Liver (tissue), 9 donors: ENCODE measurements around the gene PBOV1. TPM values are rescaled to one million over a fixed set of nuclear protein-coding genes. Genes with fewer than 3 reads are reported as not detected.

Source experiments
- DNase-seq: peaks from one replicate; pipeline ENCODE4 v3.0.0-alpha.2; 2017; ENCODE audit warnings: low spot score
- H3K27ac ChIP-seq, 2 donors: one replicate each; pipeline ENCODE4 v1.7.0; 2013; ENCODE audit warnings: inconsistent platforms in 2 of 2, low read length in 2 of 2, control low read depth in 1 of 2, low read depth in 1 of 2, mild to moderate bottlenecking in 1 of 2
- H3K27me3 ChIP-seq, 4 donors: one replicate each; pipeline versions ENCODE4 v1.6.1 to v1.7.0; 2013; ENCODE audit warnings: low read length in 3 of 4, inconsistent platforms in 1 of 4, mild to moderate bottlenecking in 1 of 4, moderate library complexity in 1 of 4; ENCODE audit not compliant: control insufficient read depth in 4 of 4, insufficient read depth in 4 of 4
- H3K36me3 ChIP-seq, 4 donors: one replicate each; pipeline versions ENCODE4 v1.6.1 to v1.7.0; 2013; ENCODE audit warnings: low read length in 3 of 4, mild to moderate bottlenecking in 3 of 4, low read depth in 1 of 4, moderate library complexity in 1 of 4; ENCODE audit not compliant: control insufficient read depth in 4 of 4, insufficient read depth in 3 of 4
- H3K4me1 ChIP-seq, 4 donors: one replicate each; pipeline versions ENCODE4 v1.6.1 to v1.7.0; 2013; ENCODE audit warnings: low read length in 3 of 4, mild to moderate bottlenecking in 3 of 4, moderate library complexity in 1 of 4; ENCODE audit not compliant: control insufficient read depth in 4 of 4, insufficient read depth in 4 of 4
- H3K4me3 ChIP-seq, 3 donors: one replicate each; pipeline versions ENCODE4 v1.6.1 to v1.7.0; 2013; ENCODE audit warnings: low read length in 3 of 3, control low read depth in 1 of 3, low read depth in 1 of 3, mild to moderate bottlenecking in 1 of 3
- H3K9ac ChIP-seq, 2 donors: one replicate each; pipeline ENCODE4 v1.7.0; 2013; ENCODE audit warnings: low read length in 2 of 2, mild to moderate bottlenecking in 2 of 2, moderate library complexity in 2 of 2, control low read depth in 1 of 2, low read depth in 1 of 2
- H3K9me3 ChIP-seq, 4 donors: one replicate each; pipeline versions ENCODE4 v1.6.1 to v1.7.0; 2013; ENCODE audit warnings: low read length in 3 of 4; ENCODE audit not compliant: control insufficient read depth in 4 of 4
- EGR1 ChIP-seq, 2 donors: IDR thresholded peaks; 2 replicates each; pipeline ENCODE4 v1.6.1; 2016 to 2018; ENCODE audit warnings: antibody characterized with exemption in 2 of 2, low read depth in 2 of 2
- FOXA1 ChIP-seq: IDR thresholded peaks from 2 replicates; pipeline ENCODE4 v1.6.1; 2016; ENCODE audit warnings: antibody characterized with exemption
- FOXA2 ChIP-seq: IDR thresholded peaks from 2 replicates; pipeline ENCODE4 v1.6.1; 2016; ENCODE audit warnings: antibody characterized with exemption
- GABPA ChIP-seq, 2 donors: IDR thresholded peaks in 1 of 2; conservative IDR thresholded peaks in 1 of 2; 2 replicates each; pipeline ENCODE4 v1.6.1; 2016; ENCODE audit warnings: antibody characterized with exemption in 2 of 2, mild to moderate bottlenecking in 1 of 2, moderate library complexity in 1 of 2
- HNF4A ChIP-seq, 2 donors: conservative IDR thresholded peaks; 2 replicates each; pipeline ENCODE4 v1.6.1; 2016; ENCODE audit warnings: antibody characterized with exemption in 2 of 2, mild to moderate bottlenecking in 2 of 2
- HNF4G ChIP-seq: IDR thresholded peaks from 2 replicates; pipeline ENCODE4 v1.6.1; 2016; ENCODE audit warnings: antibody characterized with exemption
- JUND ChIP-seq, 2 donors: IDR thresholded peaks; 2 replicates each; pipeline ENCODE4 v1.6.1; 2016; ENCODE audit warnings: antibody characterized with exemption in 2 of 2
- NR2F2 ChIP-seq: IDR thresholded peaks from 2 replicates; pipeline ENCODE4 v1.6.1; 2016; ENCODE audit warnings: antibody characterized with exemption
- RAD21 ChIP-seq, 2 donors: IDR thresholded peaks; 2 replicates each; pipeline ENCODE4 v1.6.1; 2016; ENCODE audit warnings: antibody characterized with exemption in 2 of 2, mild to moderate bottlenecking in 2 of 2
- RXRA ChIP-seq, 2 donors: IDR thresholded peaks; 2 replicates each; pipeline ENCODE4 v1.6.1; 2017 to 2018; ENCODE audit warnings: antibody characterized with exemption in 2 of 2, mild to moderate bottlenecking in 1 of 2
- SP1 ChIP-seq: IDR thresholded peaks from 2 replicates; pipeline ENCODE4 v1.6.1; 2018; ENCODE audit warnings: antibody characterized with exemption, mild to moderate bottlenecking
- TAF1 ChIP-seq: conservative IDR thresholded peaks from 2 replicates; pipeline ENCODE4 v1.6.1; 2016; ENCODE audit warnings: antibody characterized with exemption, mild to moderate bottlenecking
- YY1 ChIP-seq: IDR thresholded peaks from 2 replicates; pipeline ENCODE4 v1.6.1; 2016; ENCODE audit warnings: antibody characterized with exemption, mild to moderate bottlenecking
- WGBS: extraction: QIAGEN DNeasy Blood & Tissue Kit; methylation state at CpG from one replicate; pipeline ENCODE4 v1.1.7; 2013; 5-methylcytosine and 5-hydroxymethylcytosine counted together
- polyA plus RNA-seq, 2 donors: library from polyadenylated mRNA; stranded (reverse) in 1 of 2; unstranded in 1 of 2; fragments of 200-250 nt in 1 of 2; fragments of >200 nt in 1 of 2; fragmentation: Nextera tagmentation in 1 of 2; extraction: Ambion mirVana in 1 of 2; gene quantifications; one replicate each; pipeline versions ENCODE4 v1.2.1 to v1.2.3, GENCODE V29; 2013 to 2015
- total RNA-seq, 2 donors: library from RNA; depleted of rRNA; stranded (reverse); fragments of >200 nt; gene quantifications; one replicate each; pipeline ENCODE4 v1.2.3, GENCODE V29; 2014
- TF ChIP-seq, protein P1 (sequence below): fragments of 150-350 bp; IDR thresholded peaks from 2 replicates; pipeline ENCODE4 v1.5.1; 2017; ENCODE audit warnings: improper control_type of control experiment, low read depth, low read length; ENCODE audit not compliant: missing input control
- TF ChIP-seq, protein P2 (sequence below): IDR thresholded peaks from 2 replicates; pipeline ENCODE4 v1.6.1; 2016; ENCODE audit warnings: antibody characterized with exemption
- TF ChIP-seq, protein P3 (sequence below): IDR thresholded peaks from 2 replicates; pipeline ENCODE4 v1.6.1; 2016; ENCODE audit warnings: antibody characterized with exemption, mild to moderate bottlenecking
- TF ChIP-seq, protein P4 (sequence below): IDR thresholded peaks from 2 replicates; pipeline ENCODE4 v1.6.1; 2016; ENCODE audit warnings: antibody characterized with exemption
- TF ChIP-seq, protein P5 (sequence below): IDR thresholded peaks from 2 replicates; pipeline ENCODE4 v1.6.1; 2016; ENCODE audit warnings: antibody characterized with exemption
- donor health status: healthy.
- donor health status: healthy.
- donor health status: healthy.
- donor health status: healthy.
- donor health status: healthy.

Gene PBOV1
- total and polyA plus RNA-seq, 4 donors: not detected

DNA sequence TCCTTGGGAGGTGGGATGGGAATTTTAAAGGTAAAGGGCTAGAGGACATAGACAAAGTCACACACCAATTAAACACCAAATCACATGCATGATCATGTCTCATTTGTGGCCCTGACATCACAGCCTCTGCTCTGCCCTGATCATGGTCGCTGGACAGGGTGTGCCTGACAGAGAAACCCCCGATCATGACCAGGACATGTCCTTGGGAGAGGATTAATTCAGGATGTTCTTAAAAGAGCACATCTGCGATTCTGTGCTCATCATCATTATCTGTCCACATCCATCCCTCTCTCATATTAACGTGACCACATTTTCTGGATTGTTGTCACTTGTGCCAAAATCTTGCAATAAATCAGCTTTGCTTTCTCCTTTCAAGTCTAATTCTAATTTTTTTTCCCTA is 7.7 kb upstream of the PBOV1 start:
- Histone ChIP-seq H3K4me3 (no peak overlapping the region), H3K27me3 (no peaks in the 10 kb centered on the region), H3K4me1 (peaks cover 0 to 4% (median 0%) of the 10 kb centered on the region in 4 donors), H3K36me3 (no peaks in the 10 kb centered on the region), H3K9ac (no peak overlapping the region), H3K27ac (no peak overlapping the region), H3K9me3 (no peaks in the 10 kb centered on the region)
- TF ChIP-seq EGR1 (IDR thresholded peaks at IDR 0.05; ENCODE audit: low read depth in 2 of 2): no peak
- TF ChIP-seq, protein P1, sequence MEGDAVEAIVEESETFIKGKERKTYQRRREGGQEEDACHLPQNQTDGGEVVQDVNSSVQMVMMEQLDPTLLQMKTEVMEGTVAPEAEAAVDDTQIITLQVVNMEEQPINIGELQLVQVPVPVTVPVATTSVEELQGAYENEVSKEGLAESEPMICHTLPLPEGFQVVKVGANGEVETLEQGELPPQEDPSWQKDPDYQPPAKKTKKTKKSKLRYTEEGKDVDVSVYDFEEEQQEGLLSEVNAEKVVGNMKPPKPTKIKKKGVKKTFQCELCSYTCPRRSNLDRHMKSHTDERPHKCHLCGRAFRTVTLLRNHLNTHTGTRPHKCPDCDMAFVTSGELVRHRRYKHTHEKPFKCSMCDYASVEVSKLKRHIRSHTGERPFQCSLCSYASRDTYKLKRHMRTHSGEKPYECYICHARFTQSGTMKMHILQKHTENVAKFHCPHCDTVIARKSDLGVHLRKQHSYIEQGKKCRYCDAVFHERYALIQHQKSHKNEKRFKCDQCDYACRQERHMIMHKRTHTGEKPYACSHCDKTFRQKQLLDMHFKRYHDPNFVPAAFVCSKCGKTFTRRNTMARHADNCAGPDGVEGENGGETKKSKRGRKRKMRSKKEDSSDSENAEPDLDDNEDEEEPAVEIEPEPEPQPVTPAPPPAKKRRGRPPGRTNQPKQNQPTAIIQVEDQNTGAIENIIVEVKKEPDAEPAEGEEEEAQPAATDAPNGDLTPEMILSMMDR: no peak
- TF ChIP-seq NR2F2: no peak
- TF ChIP-seq RXRA (IDR thresholded peaks at IDR 0.05): no peak
- no peak for TF ChIP-seq YY1
- TF ChIP-seq TAF1: no peak
- TF ChIP-seq FOXA2: no peak
- no peak for TF ChIP-seq HNF4G
- no peak for TF ChIP-seq GABPA (IDR thresholded peaks at IDR 0.05 in 1 of 2, conservative IDR thresholded peaks at IDR 0.05 in 1 of 2)
- TF ChIP-seq SP1: no peak
- no peak for TF ChIP-seq JUND (IDR thresholded peaks at IDR 0.05)
- TF ChIP-seq, protein P2, sequence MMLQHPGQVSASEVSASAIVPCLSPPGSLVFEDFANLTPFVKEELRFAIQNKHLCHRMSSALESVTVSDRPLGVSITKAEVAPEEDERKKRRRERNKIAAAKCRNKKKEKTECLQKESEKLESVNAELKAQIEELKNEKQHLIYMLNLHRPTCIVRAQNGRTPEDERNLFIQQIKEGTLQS: no peak
- TF ChIP-seq, protein P3, sequence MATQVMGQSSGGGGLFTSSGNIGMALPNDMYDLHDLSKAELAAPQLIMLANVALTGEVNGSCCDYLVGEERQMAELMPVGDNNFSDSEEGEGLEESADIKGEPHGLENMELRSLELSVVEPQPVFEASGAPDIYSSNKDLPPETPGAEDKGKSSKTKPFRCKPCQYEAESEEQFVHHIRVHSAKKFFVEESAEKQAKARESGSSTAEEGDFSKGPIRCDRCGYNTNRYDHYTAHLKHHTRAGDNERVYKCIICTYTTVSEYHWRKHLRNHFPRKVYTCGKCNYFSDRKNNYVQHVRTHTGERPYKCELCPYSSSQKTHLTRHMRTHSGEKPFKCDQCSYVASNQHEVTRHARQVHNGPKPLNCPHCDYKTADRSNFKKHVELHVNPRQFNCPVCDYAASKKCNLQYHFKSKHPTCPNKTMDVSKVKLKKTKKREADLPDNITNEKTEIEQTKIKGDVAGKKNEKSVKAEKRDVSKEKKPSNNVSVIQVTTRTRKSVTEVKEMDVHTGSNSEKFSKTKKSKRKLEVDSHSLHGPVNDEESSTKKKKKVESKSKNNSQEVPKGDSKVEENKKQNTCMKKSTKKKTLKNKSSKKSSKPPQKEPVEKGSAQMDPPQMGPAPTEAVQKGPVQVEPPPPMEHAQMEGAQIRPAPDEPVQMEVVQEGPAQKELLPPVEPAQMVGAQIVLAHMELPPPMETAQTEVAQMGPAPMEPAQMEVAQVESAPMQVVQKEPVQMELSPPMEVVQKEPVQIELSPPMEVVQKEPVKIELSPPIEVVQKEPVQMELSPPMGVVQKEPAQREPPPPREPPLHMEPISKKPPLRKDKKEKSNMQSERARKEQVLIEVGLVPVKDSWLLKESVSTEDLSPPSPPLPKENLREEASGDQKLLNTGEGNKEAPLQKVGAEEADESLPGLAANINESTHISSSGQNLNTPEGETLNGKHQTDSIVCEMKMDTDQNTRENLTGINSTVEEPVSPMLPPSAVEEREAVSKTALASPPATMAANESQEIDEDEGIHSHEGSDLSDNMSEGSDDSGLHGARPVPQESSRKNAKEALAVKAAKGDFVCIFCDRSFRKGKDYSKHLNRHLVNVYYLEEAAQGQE: no peak
- TF ChIP-seq, protein P4, sequence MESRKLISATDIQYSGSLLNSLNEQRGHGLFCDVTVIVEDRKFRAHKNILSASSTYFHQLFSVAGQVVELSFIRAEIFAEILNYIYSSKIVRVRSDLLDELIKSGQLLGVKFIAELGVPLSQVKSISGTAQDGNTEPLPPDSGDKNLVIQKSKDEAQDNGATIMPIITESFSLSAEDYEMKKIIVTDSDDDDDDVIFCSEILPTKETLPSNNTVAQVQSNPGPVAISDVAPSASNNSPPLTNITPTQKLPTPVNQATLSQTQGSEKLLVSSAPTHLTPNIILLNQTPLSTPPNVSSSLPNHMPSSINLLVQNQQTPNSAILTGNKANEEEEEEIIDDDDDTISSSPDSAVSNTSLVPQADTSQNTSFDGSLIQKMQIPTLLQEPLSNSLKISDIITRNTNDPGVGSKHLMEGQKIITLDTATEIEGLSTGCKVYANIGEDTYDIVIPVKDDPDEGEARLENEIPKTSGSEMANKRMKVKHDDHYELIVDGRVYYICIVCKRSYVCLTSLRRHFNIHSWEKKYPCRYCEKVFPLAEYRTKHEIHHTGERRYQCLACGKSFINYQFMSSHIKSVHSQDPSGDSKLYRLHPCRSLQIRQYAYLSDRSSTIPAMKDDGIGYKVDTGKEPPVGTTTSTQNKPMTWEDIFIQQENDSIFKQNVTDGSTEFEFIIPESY: no peak
- TF ChIP-seq FOXA1: no peak
- TF ChIP-seq HNF4A (conservative IDR thresholded peaks at IDR 0.05): no peak
- WGBS: 90% methylated on average over 4 of the region's 4 CpGs
- no peak for DNase-seq

DNA sequence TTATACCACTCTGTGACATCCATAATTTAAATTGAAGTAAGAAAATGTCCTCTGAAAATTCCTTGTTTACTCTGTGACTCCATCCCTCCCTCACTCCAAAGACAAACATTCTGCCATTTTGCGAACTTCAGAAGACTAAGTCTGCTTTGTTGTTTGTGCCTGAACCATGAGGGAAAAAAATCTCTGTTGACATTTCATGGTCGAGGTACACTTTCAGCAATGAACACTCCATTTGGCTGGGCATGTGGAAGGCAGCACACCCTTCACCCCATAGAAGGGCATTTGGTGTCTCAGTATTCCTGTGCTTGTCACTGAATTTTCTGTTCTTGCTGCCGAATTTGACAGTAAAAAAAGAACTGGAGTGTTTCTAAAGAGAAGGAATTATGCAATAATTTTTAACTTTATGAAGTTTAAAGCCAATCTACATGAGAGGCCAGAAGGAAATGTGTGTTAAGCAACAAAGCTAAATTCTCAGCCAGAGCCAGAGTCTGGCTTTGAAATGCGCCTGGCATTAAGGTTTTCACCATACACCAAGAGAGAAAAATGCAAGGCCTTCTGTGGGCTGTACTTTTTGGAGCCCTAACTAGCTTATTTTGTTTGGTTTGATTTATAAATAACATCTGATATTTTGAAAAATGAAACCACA is 4.7 kb upstream of the PBOV1 start:
- H3K9ac ChIP-seq: no peak overlapping the region
- 65% methylated on average over 4 of the region's 4 CpGs for WGBS
- H3K9me3 ChIP-seq: no peaks in the 10 kb centered on the region
- H3K4me3 ChIP-seq: no peak overlapping the region
- H3K27ac ChIP-seq: no peak overlapping the region
- TF ChIP-seq, protein P5, sequence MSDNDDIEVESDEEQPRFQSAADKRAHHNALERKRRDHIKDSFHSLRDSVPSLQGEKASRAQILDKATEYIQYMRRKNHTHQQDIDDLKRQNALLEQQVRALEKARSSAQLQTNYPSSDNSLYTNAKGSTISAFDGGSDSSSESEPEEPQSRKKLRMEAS: no peak
- no peak for TF ChIP-seq SP1
- TF ChIP-seq GABPA (IDR thresholded peaks at IDR 0.05 in 1 of 2, conservative IDR thresholded peaks at IDR 0.05 in 1 of 2): no peak
- TF ChIP-seq, protein P3: no peak
- TF ChIP-seq JUND (IDR thresholded peaks at IDR 0.05): no peak
- TF ChIP-seq RAD21 (IDR thresholded peaks at IDR 0.05): no peak
- no peak for TF ChIP-seq NR2F2
- TF ChIP-seq RXRA (IDR thresholded peaks at IDR 0.05): no peak
- no peak for TF ChIP-seq HNF4G
- peaks cover 0 to 4% (median 0%) of the 10 kb centered on the region in 4 donors for H3K4me1 ChIP-seq
- DNase-seq: no peak
- H3K36me3 ChIP-seq: no peaks in the 10 kb centered on the region
- H3K27me3 ChIP-seq: no peaks in the 10 kb centered on the region
